Stomach smooth muscle (tissue), 2 donors: ENCODE results near the gene PARK7.
"Not testable (repeated sequence)": the region's sequence is repeated elsewhere in the genome, so short reads cannot be mapped to it uniquely, and the experiment has no call there.

Experiments
- H3K27ac ChIP-seq: one replicate; pipeline ENCODE4 v1.7.0; 2013; ENCODE audit warnings: mild to moderate bottlenecking, low read length, inconsistent platforms
- H3K27me3 ChIP-seq, 2 donors: one replicate each; pipeline ENCODE4 v1.7.0; 2013; ENCODE audit warnings: low read length in 2 of 2; ENCODE audit not compliant: insufficient read depth in 2 of 2, control insufficient read depth in 1 of 2
- H3K36me3 ChIP-seq, 2 donors: one replicate each; pipeline ENCODE4 v1.7.0; 2013; ENCODE audit warnings: low read length in 2 of 2; ENCODE audit not compliant: control insufficient read depth in 2 of 2, insufficient read depth in 2 of 2
- H3K4me1 ChIP-seq: one replicate; pipeline ENCODE4 v1.7.0; 2013; ENCODE audit warnings: low read length; ENCODE audit not compliant: control insufficient read depth, insufficient read depth
- H3K4me3 ChIP-seq, 2 donors: one replicate each; pipeline ENCODE4 v1.7.0; 2013; ENCODE audit warnings: low read length in 2 of 2
- H3K9ac ChIP-seq, 2 donors: one replicate each; pipeline ENCODE4 v1.7.0; 2013; ENCODE audit warnings: low read length in 2 of 2, mild to moderate bottlenecking in 1 of 2
- H3K9me3 ChIP-seq, 2 donors: one replicate each; pipeline ENCODE4 v1.7.0; 2013; ENCODE audit warnings: low read length in 2 of 2; ENCODE audit not compliant: control insufficient read depth in 2 of 2
- donor health status: healthy.
- donor health status: Pancreatic carcinoma.

Gene PARK7

DNA sequence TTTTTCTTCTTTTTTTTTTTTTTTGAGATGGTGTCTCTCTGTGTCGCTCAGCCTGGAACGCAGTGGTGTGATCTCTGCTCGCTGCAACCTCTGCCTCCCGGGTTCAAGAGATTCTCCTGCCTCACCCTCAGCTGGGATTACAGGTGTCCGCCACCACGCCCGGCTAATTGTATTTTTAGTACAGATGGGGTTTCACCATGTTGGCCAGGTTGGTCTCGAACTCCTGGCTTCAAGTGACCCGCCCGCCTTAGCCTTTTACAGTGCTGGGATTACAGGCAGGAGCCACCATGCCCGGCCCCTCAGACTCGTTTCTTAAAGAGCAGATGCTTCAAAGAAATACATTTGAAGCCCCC, 1.8 kb downstream of the PARK7 start:
- H3K4me1 ChIP-seq = peaks cover 10% of the 10 kb centered on the region

DNA sequence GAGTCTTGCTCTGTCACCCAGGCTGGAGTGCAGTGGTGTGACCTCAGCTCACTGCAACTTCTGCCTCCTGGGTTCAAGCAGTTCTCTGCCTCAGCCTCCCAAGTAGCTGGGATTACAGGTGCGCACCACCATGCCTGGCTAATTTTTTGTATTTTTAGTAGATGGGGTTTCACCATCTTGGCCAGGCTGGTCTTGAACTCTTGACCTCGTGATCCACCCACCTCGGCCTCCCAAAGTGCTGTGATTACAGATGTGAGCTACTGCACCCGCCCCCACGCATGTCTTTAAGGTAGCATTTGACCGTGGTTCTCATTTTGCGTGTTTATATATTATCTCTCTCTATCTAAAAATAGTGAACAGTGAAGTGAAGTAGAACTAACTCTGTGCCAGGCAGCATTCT, 2.3 kb downstream of the PARK7 start:
- H3K4me1 ChIP-seq = peaks cover 10% of the 10 kb centered on the region
- H3K4me3 ChIP-seq, H3K27me3 ChIP-seq, H3K9me3 ChIP-seq, H3K27ac ChIP-seq, H3K9ac ChIP-seq: not testable (repeated sequence)
- H3K36me3 ChIP-seq = peaks cover 26 to 33% of the 10 kb centered on the region in 2 donors

More for the DNA sequence above, 1.8 kb downstream of the PARK7 start:
- H3K36me3 ChIP-seq = peaks cover 25 to 31% of the 10 kb centered on the region in 2 donors
- H3K9ac ChIP-seq, H3K27ac ChIP-seq, H3K4me3 ChIP-seq, H3K27me3 ChIP-seq, H3K9me3 ChIP-seq: not testable (repeated sequence)

DNA sequence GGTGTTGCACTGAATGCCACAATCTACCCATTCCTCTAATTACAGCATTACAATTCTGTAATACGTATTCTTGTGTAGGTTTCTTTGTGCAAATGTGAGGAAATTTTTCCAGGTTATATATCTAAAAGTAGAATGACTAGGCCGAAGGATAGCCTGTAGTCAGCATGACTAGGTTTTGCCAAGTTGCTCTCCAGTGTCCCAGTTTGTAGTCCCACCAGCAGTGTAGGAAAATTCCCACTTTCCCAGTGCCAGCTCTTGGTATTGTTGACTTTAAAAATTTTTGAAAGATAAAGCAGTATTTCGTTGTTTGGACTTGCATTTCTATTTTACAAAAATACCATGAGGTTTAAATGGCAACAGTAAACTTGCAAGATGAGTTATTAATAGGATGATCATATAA, 3.0 kb downstream of the PARK7 start:
- Histone ChIP-seq H3K9me3 (no peaks in the 10 kb centered on the region), H3K36me3 (peaks cover 32 to 37% of the 10 kb centered on the region in 2 donors), H3K9ac (no peak overlapping the region), H3K4me1 (peaks cover 10% of the 10 kb centered on the region), H3K4me3 (no peak overlapping the region), H3K27me3 (no peaks in the 10 kb centered on the region), H3K27ac (no peak overlapping the region)

DNA sequence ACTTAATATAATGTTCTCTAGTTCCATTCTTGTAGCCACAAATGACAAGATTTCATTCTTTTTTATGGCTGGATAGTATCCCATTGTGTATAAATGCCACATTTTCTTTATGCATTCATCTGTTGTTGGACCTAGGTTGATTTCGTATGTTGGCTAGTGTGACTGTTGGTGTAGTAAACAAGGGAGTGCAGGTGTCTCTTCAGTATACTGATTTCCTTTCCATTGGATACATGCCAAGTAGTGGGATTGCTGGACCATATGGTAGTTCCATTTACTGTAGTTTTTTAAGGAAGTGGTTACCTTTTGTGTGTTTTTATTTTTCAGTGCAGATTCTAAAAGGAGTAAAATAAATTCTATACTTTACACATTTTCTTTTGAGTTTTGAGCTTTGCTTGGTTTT, 5.7 kb downstream of the PARK7 start:
- Histone ChIP-seq H3K9ac (no peak overlapping the region), H3K4me3 (no peak overlapping the region), H3K36me3 (peaks cover 52 to 54% of the 10 kb centered on the region in 2 donors), H3K4me1 (peaks cover 5% of the 10 kb centered on the region), H3K9me3 (no peaks in the 10 kb centered on the region), H3K27ac (no peak overlapping the region), H3K27me3 (no peaks in the 10 kb centered on the region)

DNA sequence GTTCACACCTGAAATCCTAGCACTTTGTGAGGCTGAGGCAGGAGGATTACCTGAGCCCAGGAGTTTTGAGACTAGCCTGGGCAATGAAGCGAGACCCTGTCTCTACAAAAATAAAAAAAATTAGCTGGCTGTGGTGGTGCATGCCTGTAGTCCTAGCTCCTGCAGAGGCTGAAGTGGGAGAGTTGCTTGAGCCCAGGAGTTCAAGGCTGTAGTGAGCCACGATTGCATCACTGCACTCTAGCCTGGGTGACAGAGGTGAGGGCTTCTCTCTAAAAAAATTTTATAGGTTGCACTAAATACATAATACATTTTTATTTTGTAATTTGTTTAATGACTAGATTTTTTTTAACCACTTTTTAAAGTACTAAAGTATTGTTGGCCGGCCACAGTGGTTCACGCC, 6.1 kb downstream of the PARK7 start:
- Histone ChIP-seq H3K27me3 (no peaks in the 10 kb centered on the region), H3K36me3 (peaks cover 55 to 56% of the 10 kb centered on the region in 2 donors), H3K4me3 (no peak overlapping the region), H3K9ac (no peak overlapping the region), H3K9me3 (no peaks in the 10 kb centered on the region), H3K27ac (no peak overlapping the region), H3K4me1 (peaks cover 5% of the 10 kb centered on the region)

DNA sequence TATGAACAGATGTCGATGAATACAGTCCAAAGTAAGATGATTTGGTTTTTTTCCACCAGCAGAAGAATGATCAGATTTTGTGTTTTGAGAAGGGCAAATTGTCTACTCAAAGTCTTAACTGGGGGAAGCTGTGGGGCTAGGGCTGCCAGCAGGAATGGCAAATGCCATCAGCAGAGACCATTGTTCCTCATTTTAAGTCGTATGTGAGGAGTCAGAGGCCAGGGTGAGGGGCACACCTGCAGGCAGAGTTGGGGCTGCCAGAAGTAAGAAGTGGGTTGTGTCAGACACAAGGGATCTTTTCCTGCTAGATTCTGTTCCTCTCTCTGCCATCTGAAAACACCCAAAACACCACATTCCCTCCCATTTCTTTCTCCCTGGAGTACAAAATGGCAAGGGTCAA, 8.7 kb downstream of the PARK7 start:
- Histone ChIP-seq H3K27ac (no peak overlapping the region), H3K9ac (no peak overlapping the region), H3K36me3 (peaks cover 40 to 49% of the 10 kb centered on the region in 2 donors), H3K9me3 (no peaks in the 10 kb centered on the region), H3K4me1 (no peaks in the 10 kb centered on the region), H3K4me3 (no peak overlapping the region), H3K27me3 (no peaks in the 10 kb centered on the region)

DNA sequence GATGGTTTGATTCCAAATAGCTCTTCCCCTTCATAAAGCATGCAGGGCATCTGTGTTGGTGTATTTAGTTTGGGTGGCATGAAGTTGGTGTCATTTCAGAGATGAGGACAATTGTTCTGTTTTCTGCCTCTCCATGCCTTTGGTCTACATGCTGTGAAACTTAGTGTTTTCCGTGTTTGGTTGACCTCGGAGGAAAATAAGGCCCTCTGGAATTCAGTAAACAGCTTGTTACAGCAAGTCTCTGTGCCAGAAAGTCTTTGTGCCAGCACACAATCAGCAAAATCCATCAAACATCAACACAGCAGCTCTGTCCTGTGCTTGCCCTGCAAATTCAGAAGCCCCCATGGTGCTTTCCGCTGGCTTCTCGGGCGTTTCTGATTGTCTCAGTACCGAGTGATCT, 9.5 kb downstream of the PARK7 start:
- peaks cover 33 to 42% of the 10 kb centered on the region in 2 donors for H3K36me3 ChIP-seq
- H3K27ac ChIP-seq = no peak overlapping the region
- no peak overlapping the region for H3K4me3 ChIP-seq
- no peaks in the 10 kb centered on the region for H3K4me1 ChIP-seq
- H3K27me3 ChIP-seq = no peaks in the 10 kb centered on the region
- H3K9ac ChIP-seq = no peak overlapping the region
- H3K9me3 ChIP-seq = no peaks in the 10 kb centered on the region

DNA sequence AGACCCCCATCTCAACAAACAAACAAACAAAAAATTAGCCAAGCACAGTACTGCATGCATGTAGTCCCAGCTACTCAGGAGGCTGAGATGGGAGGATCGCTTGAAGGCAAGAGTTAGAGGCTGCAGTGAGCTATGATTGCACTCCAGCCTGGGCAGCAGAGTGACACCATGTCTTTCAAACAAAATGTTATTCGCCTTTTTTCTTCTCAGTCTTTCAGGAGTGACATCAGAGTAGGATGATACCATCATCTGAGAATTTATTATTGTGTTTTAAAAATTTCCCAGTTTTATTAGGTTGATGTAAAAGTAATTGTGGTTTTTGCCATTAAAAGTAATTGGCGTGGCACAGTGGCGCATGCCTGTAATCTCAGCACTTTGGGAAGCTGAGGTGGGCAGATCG, 10.8 kb downstream of the PARK7 start:
- peaks cover 31 to 37% of the 10 kb centered on the region in 2 donors for H3K36me3 ChIP-seq
- no peak overlapping the region for H3K27ac ChIP-seq
- H3K4me1 ChIP-seq = no peaks in the 10 kb centered on the region
- no peaks in the 10 kb centered on the region for H3K27me3 ChIP-seq
- H3K9ac ChIP-seq = no peak overlapping the region
- H3K4me3 ChIP-seq = no peak overlapping the region
- no peaks in the 10 kb centered on the region for H3K9me3 ChIP-seq

DNA sequence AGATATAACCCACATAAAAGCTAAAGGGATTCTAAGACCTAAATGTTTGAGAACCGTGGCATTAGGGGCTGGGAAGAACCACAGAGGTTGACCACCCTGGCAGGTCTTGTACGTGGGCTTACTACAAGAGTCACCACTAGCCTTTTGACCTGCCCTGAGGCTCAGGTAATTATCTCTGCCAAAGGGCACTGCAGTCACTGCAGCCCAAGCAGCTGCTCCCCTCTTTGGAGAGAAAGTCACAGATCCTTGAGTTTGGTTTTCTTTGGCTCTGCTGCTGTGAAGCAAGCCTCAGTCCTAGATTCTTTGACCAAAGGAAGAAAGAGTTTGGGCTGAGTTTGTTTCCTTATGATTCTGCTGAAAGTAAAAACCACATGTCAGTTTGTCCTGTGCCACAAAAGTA, 11.6 kb downstream of the PARK7 start:
- Histone ChIP-seq H3K9ac (no peak overlapping the region), H3K9me3 (no peaks in the 10 kb centered on the region), H3K36me3 (peaks cover 27 to 39% of the 10 kb centered on the region in 2 donors), H3K4me1 (no peaks in the 10 kb centered on the region), H3K4me3 (no peak overlapping the region), H3K27ac (no peak overlapping the region), H3K27me3 (no peaks in the 10 kb centered on the region)

DNA sequence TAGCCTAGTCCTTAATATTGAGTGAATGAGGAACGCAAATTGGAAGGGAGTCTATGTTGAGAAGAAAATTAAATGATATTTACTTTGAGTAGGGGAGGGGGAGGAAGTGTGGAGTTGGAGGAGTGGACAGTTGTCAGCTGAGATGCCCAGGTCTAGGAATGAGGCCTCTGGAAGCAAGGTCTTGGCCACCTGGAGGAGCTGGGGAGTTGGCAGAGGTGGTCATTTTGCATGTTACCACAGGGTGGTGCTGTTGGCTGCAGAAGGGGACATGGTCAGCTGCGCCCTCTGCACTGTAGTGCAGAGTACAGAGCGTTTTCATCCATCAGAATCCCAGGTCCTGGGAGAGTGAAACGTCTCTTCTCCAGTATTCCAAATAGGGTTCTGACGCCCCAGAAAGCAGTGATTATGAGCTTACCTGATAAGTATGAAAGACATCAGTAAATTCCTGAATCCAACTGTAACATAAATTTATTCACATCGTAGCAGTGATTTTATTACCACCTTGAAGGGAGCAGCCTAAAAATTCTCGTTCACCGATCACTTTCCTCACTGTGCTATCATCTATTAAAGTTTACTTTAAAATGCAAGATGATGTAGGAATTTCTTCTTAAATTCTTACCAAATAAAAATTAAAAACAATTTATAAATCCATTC, 13.8 kb downstream of the PARK7 start:
- no peaks in the 10 kb centered on the region for H3K27me3 ChIP-seq
- H3K4me3 ChIP-seq = no peak overlapping the region
- no peak overlapping the region for H3K9ac ChIP-seq
- H3K9me3 ChIP-seq = no peaks in the 10 kb centered on the region
- H3K4me1 ChIP-seq = no peaks in the 10 kb centered on the region
- no peak overlapping the region for H3K27ac ChIP-seq
- peaks cover 28 to 39% of the 10 kb centered on the region in 2 donors for H3K36me3 ChIP-seq

DNA sequence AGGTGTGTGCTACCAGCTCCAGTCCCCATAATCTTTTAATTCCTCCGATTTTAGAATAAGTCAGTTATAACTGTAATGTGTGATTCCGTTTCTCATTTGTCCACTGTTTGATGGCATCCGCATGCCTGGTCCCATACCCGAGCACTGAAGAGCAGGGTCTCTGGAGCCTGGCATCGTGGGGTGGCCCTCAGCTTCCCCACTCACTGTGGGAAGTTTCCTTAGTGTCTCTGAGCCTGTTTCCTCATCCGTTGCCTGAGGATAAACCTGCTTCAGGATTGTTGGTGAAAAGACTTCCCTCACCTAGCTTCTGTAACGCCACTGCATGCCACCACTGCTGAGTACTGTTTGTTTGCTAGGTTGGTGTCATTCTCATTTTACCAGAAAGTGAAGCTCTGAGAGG, 19.5 kb downstream of the PARK7 start:
- H3K9me3 ChIP-seq = no peaks in the 10 kb centered on the region
- H3K27me3 ChIP-seq = no peaks in the 10 kb centered on the region
- peaks cover 54% of the 10 kb centered on the region in 2 donors for H3K36me3 ChIP-seq
- no peak overlapping the region for H3K4me3 ChIP-seq
- H3K27ac ChIP-seq = no peak overlapping the region
- peaks cover 4% of the 10 kb centered on the region for H3K4me1 ChIP-seq
- H3K9ac ChIP-seq = no peak overlapping the region
